NCI-H526 (cell line): ENCODE data around the gene JCAD.
"Not testable (repeated sequence)": the region's sequence is repeated elsewhere in the genome, so short reads cannot be mapped to it uniquely, and the experiment has no call there.

Experiments used
- DNase-seq, 2 experiments: peaks; one replicate each; lab custom pipeline; 2025; lab: John Stamatoyannopoulos, UW

The JCAD gene, protein sequence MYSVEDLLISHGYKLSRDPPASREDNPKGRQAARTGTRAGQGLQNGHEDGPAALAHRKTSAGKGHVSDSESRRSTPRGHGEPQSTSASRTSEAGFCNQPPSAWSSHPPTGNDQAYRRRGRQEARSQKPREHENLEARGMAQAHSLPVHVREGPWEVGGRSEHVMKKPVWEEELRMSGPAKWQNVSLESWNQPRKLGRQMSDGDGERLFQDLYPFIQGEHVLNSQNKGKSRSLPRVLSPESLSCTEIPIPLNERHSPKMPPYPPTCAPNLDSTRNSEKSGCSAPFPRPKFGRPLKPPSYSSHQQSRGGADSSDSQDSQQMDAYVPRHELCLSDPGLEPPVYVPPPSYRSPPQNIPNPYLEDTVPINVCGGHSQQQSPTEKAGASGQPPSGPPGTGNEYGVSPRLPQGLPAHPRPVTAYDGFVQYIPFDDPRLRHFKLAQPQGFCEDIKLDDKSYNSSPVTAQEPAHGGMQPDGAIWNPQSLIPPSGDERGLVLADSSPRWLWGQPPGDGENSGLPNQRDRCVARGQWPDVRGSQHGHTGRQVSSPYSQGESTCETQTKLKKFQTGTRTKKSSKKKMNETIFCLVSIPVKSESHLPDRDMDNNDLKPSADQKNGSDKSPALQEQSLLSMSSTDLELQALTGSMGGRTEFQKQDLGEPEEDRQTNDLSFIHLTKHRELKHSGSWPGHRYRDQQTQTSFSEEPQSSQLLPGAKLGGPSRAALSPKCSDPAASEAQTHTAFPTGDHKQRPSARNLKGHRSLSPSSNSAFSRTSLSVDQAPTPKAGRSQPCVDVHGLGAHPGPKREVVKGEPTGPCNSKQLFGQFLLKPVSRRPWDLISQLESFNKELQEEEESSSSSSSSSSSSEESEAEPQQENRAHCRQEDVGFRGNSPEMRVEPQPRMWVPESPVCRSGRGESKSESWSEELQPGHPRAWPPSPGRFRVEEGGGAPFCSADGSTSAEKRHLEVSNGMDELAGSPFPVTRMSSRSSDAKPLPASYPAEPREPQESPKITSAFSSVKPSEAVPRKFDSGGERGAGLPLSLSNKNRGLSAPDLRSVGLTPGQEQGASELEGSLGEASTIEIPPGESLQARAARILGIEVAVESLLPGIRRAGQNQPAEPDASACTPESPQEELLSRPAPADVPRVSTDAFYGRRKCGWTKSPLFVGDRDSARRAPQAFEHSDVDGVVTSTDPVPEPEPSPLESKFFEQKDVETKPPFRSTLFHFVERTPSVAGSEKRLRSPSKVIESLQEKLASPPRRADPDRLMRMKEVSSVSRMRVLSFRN (N-terminal part only)

DNA sequence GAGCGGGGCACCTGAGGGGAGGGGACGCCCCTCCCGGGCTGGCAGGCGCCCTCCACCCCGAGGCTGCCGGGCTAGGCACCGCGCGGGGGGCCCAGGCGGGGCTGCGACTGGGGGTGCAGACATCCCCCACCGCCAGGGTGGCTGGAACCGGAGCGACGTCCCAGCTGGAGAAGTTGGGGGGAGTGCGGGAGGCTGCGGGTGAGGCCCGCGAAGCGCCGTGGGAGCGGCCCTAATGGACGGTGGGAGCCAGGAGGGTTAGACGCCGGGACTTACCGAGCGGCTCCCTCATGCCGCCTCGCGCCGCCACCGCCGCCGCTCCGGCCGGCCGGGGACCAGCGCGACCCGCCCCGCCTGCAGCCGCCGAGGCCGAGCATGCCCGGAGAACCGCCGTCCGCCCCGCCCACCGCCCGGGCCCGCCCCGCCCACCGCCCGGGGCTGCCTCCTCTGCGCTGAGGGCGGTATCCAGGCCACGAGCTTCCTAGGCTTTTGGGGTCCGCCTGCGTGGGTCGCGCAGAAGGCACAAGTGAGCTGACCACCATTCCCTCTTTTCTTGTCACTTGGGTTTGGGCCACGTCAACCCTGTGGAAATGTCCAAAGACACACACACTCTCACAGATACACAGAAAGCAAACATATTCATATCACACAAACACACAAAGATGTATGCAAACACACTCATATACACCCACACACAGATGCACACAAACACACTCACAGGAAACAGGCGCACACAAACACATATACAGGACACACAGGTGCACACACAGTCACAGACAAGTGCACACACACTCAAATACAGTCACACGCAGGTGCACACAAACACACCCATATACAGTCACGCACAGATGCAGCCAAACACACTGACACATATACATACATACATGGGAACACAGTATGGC is at the start of gene JCAD:
JCAD (minus strand) TSS at position 378 of the 899 bp plus-strand sequence. CDS start 11,774 bp downstream, outside the sequence.
- peak in 1 of 2 experiments; percentile 45 for DNase-seq

GRCh38 chr10:30106987-30107386 is 47.6 kb upstream of the JCAD start:
- DNase-seq = no peak

DNA sequence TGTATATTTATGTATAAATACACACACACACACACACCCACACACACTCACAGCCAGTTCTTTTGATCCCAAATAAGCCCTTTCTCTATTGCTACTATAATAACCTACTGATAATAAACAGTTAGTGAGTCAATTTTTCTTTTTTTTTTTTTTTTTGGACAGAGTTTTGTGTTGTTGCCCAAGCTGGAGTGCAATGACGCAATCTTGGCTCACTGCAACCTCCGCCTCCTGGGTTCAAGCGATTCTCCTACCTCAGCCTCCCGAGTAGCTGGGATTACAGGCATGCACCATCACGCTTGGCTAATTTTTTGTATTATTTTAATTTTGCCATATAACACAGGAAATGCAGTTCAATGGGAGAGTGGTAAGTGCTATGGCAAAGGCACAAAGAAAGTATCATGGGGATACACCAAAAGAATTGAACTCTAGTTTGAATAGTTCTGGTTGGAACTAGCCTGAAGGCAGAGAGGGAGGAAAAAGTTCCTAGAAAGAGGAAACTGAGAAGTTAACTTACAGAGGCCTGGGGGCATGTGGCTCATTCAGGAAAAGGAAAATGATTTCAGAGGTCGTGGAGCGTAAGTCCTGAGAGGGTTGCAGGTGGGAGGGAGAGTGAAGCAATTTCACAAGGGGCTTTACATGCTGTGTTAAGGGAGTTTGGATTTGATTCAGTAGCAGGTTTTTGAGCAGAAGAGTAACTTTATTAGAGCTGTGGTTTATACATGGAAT is 44.4 kb upstream of the JCAD start:
- no peak for DNase-seq

DNA sequence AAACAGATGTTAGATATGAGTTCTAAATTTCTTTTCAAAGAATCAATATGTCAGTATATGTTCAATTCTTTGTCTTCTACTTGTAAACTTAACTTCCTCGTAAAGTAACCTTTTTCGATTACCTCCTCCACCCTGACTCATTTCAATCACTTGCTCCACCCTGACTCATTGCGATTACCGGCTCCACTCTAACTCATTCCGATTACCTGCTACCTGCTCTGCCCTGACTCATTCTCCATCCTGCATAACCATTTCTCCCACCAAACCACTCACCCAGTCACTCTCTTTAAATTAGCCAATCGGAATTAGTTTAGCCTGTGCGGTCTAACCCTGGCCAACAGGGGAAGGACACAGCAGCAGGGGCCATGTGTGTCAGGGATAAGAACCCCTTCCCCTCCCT is 40.3 kb upstream of the JCAD start:
- DNase-seq = not testable (repeated sequence)

- no peak for DNase-seq
These were observed 39.7 kb upstream of the JCAD start for GRCh38 chr10:30099101-30099500.

DNA sequence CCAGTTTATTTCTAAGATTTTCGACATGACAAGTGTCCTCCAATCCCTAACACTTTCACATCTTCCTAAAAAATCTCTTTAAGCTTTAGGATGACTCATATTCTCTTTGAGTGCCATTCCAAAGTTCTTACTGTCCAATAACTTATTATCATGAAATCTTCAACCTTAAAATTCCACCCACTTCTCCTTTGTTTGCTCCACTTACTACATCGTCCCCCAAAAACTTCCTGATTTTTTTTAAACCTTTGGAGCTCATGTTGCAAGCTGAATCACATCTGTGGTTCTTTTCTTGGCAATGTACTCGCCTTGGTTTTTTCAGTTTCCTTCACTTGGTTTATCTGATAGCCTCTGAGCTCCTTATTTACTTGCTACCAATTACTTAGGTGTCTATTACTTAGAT is 39.2 kb upstream of the JCAD start:
- DNase-seq = no peak

- no peak for DNase-seq
These were observed 37.2 kb upstream of the JCAD start for GRCh38 chr10:30096564-30096963.

- no peak for DNase-seq
These were observed 36.4 kb upstream of the JCAD start for GRCh38 chr10:30095631-30096422.

GRCh38 chr10:30094601-30095000 is 35.2 kb upstream of the JCAD start:
- DNase-seq = no peak

DNA sequence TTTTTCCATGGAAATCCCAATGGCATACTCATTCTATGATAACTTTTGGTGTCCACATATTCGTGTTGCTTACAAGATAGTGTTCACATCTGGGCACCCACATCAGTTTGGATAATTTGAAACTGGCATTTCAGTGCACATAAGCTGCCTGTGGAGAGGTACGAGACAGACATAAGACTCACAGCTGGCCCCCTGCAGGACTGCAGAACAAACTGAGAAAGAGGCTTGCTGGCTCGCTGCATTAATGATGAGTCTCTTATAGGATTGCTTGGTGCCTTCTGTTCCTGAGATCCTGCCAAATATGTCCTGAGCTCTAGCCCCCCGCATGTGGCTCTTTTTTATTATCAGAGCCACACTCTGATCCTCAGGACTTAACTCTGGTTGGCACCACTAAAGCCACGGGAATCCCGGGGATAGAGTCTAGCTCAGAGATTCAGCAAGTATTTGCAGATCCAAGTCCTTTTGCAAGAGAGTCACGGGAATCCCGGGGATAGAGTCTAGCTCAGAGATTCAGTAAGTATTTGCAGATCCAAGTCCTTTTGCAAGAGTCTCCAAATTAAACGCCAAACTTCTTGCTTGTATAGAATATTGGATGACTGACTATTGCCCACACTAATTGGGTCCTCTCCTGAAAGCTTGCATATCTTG is 34.0 kb upstream of the JCAD start:
- no peak for DNase-seq

DNA sequence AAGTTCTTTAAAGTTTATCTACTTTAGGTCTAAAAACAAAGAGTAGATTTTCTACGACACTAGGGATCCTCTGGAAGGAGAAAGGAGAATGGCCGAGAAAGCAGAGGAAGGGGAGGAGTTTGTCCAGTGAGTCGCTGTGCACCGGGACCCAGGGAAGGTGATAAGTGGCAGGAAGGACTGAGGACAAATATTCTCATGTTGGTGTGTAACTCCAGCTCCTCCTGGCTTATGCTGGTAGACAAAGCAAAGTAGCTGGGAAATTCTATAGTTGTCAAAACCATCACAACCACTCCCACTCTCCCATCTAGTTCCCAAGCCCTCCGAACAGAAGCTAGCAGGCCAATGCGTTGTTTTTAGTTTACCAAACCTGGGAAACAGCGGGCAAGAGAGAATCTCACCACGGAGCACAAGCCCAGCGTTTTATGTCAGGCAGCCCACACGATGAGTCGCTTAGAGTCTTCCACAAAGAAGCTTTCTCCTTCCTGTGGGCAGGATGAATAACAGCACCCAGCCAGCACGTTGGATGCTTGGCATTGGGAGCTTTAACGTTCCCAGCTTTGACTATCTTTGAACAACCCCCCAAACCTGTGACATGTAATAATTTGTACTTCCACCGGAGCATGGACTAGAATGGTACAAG is 32.9 kb upstream of the JCAD start:
- no peak for DNase-seq

GRCh38 chr10:30091136-30091535 is 31.8 kb upstream of the JCAD start:
- DNase-seq = no peak

DNA sequence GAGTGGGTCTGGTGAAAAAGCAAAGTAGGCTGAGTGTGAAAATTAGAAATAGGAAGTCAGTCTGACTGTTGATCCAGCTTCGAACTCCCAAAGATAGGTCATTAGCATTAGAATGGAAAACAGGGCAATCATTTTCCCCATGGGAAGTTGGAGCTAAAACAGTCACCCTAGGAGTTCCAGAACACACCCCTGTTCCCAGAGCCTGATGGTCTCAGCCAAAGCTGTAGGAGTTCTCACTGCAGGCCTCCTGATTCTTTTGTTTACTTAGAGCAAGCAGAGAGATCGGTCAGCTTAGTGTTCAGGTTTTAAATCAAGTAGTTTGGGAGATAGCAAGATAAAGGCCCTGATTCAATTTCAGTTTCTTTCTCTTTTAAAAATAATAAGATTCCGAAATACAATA is 28.8 kb upstream of the JCAD start:
- no peak for DNase-seq

- no peak for DNase-seq
These were observed 24.5 kb upstream of the JCAD start for GRCh38 chr10:30083934-30084333.

DNA sequence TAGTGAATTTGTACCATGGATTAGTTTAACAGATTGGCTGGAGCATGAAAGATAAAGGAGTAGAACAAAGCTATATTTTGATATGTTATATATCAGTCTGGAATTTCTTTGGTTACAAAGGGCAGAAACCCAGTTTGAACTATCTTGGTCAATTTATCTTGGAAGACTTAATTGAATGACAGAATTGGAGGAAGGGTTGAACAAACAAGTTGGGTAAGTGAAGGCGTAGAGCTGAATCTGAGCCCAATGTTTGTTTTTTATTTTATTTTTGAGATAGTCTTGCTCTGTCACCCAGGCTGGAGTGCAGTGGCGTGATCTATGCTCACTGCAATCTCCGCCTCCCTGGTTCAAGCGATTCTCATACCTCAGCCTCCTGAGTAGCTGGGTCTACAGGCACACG is 21.8 kb upstream of the JCAD start:
- DNase-seq = no peak

- no peak for DNase-seq
These were observed 20.8 kb upstream of the JCAD start for GRCh38 chr10:30080161-30080560.

DNA sequence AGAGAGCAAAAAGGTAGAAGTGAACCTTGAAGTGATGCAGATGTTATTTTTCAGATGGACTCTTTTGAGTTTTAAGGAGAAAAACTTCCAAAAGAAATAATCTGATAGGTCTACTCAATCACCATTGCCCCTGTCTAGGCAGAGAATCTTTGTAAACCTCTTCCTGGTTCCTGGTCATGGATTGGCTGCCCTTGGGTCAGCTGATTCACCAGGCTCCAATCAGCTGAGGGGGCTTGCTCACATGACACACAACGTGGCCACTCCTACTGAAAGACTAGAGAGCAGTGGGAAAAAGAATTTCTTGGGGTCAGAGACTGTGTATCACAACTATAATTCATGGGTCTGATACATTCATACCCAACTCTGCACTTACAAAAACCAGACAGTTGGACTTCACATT is 20.0 kb upstream of the JCAD start:
- DNase-seq = no peak

DNA sequence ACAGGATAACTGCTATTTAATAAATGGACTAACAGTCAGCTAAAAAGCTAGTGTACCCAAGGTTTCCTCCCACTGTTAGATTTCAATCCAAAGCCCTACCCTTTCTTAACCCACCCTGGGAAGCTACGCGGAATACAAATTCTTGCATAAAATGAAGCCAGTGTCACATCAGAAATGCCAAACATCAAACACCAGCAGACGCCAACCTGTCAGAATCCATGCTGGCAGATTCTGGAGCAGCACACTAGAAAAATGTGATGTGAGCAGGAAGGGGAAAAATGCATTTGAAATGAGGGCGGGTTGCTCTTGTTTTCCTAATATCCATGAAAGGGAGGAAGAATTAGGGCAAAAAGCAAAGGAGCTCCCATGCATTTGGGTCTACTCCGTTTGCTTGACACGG is 16.1 kb upstream of the JCAD start:
- no peak for DNase-seq

DNA sequence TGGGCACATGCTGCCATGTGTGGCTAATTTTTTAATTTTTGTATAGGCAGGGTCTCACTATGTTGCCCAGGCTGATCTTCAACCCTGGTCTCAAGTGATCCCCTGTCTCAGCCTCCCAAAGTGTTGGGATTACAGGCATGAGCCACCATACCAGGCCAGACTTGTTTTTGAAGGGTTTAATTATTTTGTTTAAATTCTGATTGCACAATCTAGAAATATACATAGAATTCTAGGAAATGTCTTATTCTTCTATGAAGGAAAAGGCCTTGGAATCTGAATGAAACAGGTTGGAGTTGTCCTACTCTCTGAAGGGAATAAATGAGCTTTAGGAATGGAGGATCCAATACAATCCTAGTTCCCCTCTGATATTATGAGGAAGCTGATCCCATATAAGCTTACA is 15.5 kb upstream of the JCAD start:
- no peak for DNase-seq
